GM21825 (cell line): Measurements from ENCODE around the gene MACROD1.

Experiments
- ATAC-seq: cut with Tn5 transposase; IDR thresholded peaks from one replicate; pipeline ENCODE4 v1.9.1; 2021; ENCODE audit warnings: mild to moderate bottlenecking, moderate library complexity; ENCODE audit not compliant: unreplicated experiment

The MACROD1 gene

GRCh38 chr11:64039012-64039665, 126.8 kb downstream of the MACROD1 start:
- no peak for ATAC-seq

GRCh38 chr11:64038500-64038899, 127.4 kb downstream of the MACROD1 start:
- ATAC-seq, result no peak

DNA sequence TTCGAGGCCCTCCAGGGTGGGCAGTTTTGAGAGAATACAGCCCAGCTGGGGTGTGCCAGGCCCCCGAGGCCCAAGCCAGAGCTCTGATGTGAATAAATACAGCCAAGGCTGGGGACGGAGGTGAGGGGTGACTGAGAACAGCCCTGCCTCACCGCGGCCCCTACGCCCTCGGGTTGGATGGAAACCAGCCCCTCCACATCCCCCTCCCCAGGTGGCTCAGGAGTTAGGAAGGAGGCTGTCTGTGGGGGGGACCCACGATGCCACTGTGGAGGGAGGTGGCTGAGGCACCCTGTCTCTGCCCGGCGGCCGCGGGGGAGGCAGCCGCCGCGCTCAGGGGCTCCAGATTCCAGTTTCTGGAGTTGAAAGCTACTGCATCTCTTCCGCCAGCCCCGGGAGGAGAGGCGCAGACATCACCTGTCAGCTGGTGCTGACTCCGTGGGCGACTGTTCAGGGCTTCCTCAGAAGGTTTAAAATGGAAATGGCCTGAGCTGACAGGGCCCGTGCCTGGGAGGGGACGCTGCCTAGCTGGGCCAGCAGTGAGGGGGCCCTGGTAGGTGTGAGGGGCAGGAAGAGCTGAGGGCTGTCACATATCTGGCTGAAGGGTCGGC, 128.8 kb downstream of the MACROD1 start:
- ATAC-seq, result no peak

- ATAC-seq, result no peak
Measured at GRCh38 chr11:64036087-64037026, 129.6 kb downstream of the MACROD1 start.

GRCh38 chr11:64035576-64035975, 130.3 kb downstream of the MACROD1 start, which contains the start of gene FLRT1:
Gene FLRT1 (plus strand): TSS chr11:64035931. CDS start chr11:64116268, 80,337 bp downstream.
- ATAC-seq, result no peak

DNA sequence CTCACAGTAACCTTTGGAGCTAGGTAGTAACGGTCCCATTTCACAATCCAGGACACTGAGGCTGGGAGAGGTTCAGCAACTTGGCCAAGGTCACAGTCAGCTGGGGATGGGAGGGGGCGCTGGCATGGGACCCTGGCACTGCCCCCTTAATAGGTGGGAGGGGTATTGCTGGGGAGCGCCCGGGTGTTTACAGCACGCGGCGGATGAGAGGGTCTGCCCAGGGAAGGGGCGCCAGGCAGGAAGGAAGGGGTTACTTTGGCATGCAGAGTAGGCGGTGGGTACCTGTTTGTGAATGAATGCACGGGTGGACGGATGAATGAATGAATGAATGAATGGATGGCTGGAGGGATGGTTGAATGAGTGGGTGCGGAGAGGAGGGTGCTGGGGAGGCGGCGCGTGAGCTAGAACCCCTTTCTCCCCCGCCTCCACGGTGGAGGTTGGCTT, 130.8 kb downstream of the MACROD1 start:
- no peak for ATAC-seq

DNA sequence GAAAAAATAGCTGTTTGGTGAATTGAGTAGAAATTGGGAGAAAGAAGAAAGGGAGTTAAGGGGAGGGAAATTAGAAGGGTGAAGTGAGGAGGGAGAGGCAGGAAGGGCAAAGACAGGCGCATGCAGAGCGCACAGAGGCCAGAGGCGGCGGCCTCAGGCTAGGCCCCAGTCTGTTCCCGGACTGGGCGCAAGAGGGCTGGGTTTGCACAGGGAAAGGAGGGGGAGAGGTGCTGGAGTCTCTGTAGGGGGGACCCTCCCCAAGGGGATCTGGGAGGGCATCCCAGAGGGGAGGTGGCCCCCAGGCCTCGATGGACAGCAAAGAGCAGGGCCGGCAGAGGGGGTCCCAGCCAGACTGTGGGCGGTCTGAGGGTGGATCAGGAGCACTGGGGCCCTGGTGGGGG, 131.5 kb downstream of the MACROD1 start:
- no peak for ATAC-seq

GRCh38 chr11:64032050-64032449, 133.9 kb downstream of the MACROD1 start:
- ATAC-seq, result no peak

GRCh38 chr11:64031001-64031400, 134.9 kb downstream of the MACROD1 start:
- ATAC-seq, result no peak

DNA sequence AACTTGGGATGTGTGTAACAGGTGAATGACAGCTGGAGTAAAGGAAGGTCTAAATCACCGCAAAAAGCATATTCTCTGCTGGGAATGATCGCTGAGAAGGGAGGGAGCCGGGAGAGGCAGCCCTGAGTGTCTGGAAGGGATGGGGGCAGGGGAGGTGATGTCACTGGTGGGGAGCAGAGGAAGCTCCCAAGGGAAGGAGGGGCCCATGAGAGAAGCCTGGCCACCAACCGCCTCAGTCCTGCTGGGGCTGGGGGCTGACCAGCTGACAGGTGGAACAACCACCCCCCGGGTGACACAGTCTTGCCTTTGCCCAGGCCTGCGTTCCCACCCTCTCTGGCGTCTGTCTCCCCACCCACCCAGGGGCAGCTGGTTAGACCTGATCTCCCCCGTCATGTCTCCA, 136.1 kb downstream of the MACROD1 start:
- no peak for ATAC-seq

DNA sequence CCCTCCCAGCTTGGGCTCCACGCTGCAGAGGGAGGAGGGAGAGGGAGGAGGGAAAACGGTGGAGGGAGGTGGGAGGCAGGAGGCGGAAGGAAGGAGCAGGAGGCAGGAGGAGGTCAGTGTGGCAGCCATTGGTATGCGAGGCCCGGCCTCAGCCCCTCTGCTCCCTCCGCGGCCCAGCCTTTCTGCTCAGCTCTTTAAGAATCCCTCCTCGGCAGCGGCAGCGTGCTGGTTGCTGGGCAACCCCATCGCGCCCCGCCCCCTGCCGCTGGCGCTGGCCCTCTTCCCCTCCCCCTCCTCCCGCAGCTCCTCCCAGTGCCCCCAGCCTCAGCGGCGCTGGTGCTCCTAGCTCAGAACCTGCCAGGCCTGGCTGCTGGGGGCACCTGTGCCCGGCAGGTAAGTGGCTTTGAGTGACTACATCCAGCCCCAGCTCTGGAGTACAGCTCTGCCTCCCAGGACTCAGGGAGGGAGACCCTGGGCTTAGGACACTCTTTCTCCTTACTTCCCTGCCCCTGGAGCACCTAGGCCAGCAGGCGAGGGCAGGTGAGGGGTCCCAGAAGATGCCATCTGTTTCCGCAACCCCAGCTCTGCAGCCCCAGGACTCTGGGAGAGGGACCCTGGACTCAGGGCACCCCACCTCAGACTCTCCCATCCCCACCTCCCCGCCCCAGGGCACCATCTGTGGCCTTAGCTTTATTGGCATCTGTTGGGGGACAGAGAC, 137.4 kb downstream of the MACROD1 start:
- no peak for ATAC-seq

DNA sequence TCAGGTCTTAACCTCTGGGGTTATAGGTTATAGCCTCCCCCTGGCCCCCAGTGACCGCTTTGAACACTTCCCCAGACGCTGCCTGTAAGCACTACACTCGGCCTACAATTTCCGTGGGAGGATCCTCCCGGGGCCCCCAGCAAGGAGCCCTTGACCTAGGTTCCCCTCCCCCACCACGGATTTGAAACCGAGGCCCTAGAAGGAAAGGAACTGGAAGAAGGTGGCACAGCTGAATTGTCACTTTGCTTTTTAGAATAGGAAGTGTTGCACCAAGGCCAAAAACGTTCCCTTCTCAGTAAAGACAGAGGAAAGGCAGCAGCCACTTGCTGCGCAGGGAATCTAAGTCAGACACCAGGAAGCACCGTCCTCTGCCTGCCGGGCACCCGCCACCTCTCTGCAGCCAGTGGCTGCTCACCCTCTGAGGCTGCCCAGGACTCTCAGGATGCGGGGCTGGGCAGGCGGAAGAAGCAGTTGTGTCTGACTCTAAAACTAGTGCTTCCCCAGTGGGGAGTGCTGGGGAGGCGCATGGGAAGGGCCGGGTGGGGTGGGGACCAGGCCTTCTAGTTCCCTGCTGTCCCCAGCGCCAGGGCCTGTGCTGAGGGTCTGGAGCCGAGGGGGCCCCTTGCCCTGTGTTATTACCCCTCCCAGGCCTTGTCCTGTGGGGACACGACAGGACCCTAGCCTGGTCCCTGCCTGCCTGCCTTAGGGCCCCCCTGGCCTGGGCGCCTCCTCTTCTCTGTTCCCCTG, 138.1 kb downstream of the MACROD1 start:
- no peak for ATAC-seq

DNA sequence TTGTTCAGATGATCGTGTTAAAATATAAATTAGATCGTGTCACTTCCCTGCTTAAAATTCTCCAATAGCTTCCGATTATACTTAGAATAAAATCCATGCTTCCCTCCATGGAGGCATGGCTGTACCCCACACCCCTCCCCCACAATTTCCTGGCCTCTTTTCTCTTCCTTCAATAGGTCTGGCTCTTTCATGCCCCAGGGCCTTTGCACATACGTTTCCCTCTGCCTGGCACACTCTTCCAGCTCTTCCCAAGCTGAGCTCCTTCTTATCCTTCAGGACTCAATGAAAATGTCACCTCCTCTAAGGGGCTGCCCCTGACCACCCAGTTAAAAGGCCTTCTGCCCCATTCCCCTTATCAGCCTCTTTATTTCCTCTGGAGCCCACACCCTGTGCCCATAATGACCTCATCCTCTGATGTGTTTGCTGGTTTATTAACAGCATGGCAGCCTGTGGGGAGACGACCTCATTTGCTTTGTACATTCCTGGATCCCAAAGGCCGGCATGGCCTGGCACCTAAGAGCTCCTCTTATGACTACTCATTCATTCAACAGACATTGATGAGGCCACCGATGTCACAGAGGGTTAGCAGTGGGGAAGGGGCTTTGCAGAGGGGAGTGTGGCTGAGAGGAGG, 139.2 kb downstream of the MACROD1 start:
- ATAC-seq, result no peak

GRCh38 chr11:64025205-64025604, 140.7 kb downstream of the MACROD1 start:
- no peak for ATAC-seq

DNA sequence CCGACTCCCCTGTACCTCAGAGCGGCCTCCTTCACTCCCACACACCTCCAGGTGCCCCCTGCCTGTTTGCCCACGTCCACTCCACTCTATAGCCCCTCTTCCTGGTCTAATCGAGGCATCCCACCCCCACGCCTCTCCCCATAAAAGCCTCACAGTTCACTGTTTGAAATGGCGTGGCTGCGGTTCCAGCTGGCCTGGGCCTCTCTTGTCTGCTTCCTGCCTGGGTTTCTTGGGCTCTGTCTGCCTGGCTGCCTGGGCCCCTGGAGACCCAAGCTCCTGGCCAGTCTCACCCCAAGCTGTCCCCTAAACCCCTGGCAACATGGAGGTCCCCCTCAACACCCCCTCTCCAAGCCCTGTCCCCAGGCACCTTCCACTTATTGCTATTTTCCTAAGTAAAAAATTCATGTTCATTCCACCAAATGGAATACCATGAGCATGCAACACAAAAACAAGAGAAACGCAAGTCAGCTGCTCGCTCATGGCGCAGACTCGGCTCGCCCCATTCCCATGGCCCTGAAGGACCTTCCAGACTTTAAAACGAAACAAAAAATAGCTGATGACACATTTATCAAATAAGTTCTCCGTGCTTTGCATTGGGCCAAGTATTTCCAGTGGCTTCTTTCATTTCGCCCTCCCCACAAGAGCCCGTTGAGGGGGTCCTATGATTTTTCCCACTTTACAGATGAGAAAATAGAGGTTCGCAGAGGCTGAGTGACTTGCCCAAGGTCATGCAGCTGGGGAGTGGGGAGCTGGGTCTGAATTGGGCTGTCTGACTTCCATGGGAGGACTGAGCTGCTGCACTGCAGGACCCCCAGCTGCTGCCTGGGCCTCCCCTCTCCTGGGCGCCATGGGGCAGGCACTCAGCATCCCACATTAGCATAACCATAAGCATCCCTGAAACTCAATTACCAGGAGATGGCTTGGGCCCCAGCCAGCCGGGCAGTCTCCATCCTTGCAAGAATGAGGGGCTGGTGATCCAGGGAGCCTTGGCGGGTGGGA, 141.9 kb downstream of the MACROD1 start:
- no peak for ATAC-seq

DNA sequence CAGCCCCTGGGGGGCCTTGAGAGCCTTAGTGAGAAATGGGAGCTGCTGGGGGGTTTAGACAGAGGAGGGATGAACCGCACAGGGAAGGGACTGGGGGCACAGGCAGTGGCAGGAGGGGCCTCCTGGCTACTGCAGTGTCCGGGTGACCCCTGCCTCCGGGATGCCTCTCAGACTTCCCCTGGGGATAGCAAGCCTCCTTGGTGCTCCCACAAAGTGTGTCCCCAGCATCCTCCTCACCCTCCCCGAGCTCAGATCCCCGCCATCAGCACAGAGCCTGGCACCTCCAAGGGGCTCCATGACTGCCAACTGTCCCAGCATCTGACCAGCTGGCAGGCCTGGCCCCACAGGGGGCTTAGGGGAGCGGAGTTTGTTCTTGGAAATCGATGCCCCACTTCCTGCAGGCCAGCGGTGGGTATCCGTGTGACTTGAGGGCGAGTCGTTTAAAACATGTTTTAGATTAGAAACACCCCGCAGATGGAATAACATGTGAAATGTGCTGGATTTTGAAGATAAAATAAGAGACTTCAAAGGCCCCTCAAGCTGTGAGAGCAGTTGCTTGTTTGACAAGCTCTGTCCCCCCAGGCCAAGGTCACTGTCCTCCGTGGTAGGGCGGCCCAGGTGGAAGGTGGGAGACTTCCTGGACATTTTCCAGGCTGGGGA, 143.7 kb downstream of the MACROD1 start:
- no peak for ATAC-seq

- ATAC-seq, result no peak
Measured at GRCh38 chr11:64021757-64022093, 144.2 kb downstream of the MACROD1 start.
